ENCODE results near the gene MITF. TPM values are rescaled to one million over a fixed set of nuclear protein-coding genes. Genes with fewer than 3 reads are reported as not detected.
"Not testable (repeated sequence)": the region's sequence is repeated elsewhere in the genome, so short reads cannot be mapped to it uniquely, and the experiment has no call there.

The MITF gene
- polyA plus RNA-seq, 5 donors: 5.1 to 7.5 (median 6.6) TPM

- no peak for DNase-seq
Measured at GRCh38 chr3:69871868-69872267, 132.6 kb downstream of the MITF start.

- DNase-seq: no peak
Measured at GRCh38 chr3:69872783-69873378, 133.6 kb downstream of the MITF start.

GRCh38 chr3:69876073-69876472 is 136.8 kb downstream of the MITF start:
- DNase-seq: no peak

GRCh38 chr3:69878254-69878653 is 139.0 kb downstream of the MITF start:
- DNase-seq: no peak

- DNase-seq: no peak
Measured at GRCh38 chr3:69879051-69879450, 139.8 kb downstream of the MITF start.

GRCh38 chr3:69880069-69880640 is 140.9 kb downstream of the MITF start:
- DNase-seq: no peak

- DNase-seq: no peak
Measured at GRCh38 chr3:69881051-69881450, 141.8 kb downstream of the MITF start.

- no peak for DNase-seq
Measured at GRCh38 chr3:69881756-69882428, 142.6 kb downstream of the MITF start.

- DNase-seq: no peak
Measured at GRCh38 chr3:69882560-69882959, 143.3 kb downstream of the MITF start.

GRCh38 chr3:69888040-69888942 is 149.0 kb downstream of the MITF start:
- DNase-seq: no peak

GRCh38 chr3:69888943-69889315 is 149.7 kb downstream of the MITF start:
- DNase-seq: no peak

- DNase-seq: no peak
Measured at GRCh38 chr3:69890084-69890483, 150.8 kb downstream of the MITF start.

GRCh38 chr3:69890691-69891090 is 151.4 kb downstream of the MITF start:
- DNase-seq: no peak

GRCh38 chr3:69892706-69893105 is 153.4 kb downstream of the MITF start:
- no peak for DNase-seq

- no peak for DNase-seq
Measured at GRCh38 chr3:69893274-69893673, 154.0 kb downstream of the MITF start.

- DNase-seq: no peak
Measured at GRCh38 chr3:69896095-69896494, 156.8 kb downstream of the MITF start.

GRCh38 chr3:69900331-69900730 is 161.1 kb downstream of the MITF start:
- DNase-seq: no peak

GRCh38 chr3:69901802-69902201 is 162.5 kb downstream of the MITF start:
- DNase-seq: no peak

GRCh38 chr3:69902386-69902785 is 163.1 kb downstream of the MITF start:
- no peak for DNase-seq

GRCh38 chr3:69906351-69906966 is 167.2 kb downstream of the MITF start:
- no peak for DNase-seq

GRCh38 chr3:69907554-69907953 is 168.3 kb downstream of the MITF start:
- DNase-seq: no peak

GRCh38 chr3:69909859-69910258 is 170.6 kb downstream of the MITF start:
- not testable (repeated sequence) for DNase-seq
